ENCODE results near the gene IQSEC3. TPM values are rescaled to one million over a fixed set of nuclear protein-coding genes. Genes with fewer than 3 reads are reported as not detected.

IQSEC3 gene
- total and polyA plus RNA-seq, 2 of the 13 experiments (the other 11 are each of a cell fraction or from before 2014, with no cell fraction given), result not detected

DNA sequence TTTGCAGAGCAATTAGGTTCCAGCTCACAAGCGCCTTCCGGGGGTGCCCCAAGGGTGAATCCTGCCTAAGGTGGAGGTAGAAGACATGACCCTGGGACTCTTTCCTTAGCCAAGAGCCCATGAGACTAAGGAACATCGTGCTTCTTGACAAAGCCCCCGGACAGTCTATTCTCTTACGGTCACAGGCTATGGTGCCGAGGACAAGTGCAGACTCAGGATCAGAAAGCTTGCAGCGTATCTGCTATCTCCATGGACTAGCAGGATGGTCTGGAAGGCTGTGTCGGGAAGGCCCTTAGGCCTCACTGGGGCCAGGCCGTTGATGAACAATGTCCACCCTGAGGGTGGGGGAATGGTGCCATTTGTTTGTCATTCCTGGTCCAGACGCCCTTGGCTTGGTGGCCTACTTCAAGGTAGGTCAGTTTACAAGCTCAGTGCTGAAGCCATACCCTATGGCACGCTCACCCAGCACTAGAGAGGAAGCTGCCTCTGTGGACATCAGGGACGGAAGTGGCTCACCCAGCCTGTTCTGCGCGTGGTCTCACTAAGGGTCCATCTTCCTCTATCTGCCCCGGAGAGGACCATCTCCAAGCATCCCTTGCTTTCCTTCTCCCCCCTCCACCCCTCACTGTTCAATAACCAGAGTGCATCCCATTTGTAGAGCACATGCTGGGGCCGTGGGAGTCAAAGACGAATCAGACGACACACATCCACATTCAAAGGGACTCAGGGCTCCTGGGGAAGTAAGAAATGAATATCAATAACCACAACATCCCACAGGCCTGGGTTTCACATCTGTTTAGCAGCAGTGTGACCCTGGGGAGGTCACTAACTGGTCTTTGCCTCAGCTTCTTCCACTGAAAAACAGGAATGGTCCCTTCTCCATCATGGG lies 45.0 kb upstream of the IQSEC3 start (continued):
- TF ChIP-seq ZNF773 (CRISPR knock-in tag; IDR thresholded peaks at IDR 0.05; ENCODE audit: borderline replicate concordance) (no peak), GATAD1 (CRISPR knock-in tag; IDR thresholded peaks at IDR 0.05) (no peak), ZNF891 (CRISPR knock-in tag; IDR thresholded peaks at IDR 0.05) (0 out of 2 replicates have a peak, but pooled peaks have one; percentile 16), ZNF570 (CRISPR knock-in tag; IDR thresholded peaks at IDR 0.05; ENCODE audit: borderline replicate concordance) (no peak), FOSL2 (CRISPR knock-in tag; IDR thresholded peaks at IDR 0.05) (no peak), FOXC1 (CRISPR knock-in tag; IDR thresholded peaks at IDR 0.05; ENCODE audit: borderline replicate concordance) (no peak), CAMTA2 (CRISPR knock-in tag; IDR thresholded peaks at IDR 0.05; ENCODE audit: borderline replicate concordance) (peak; percentile 72; the same call in 1 of the 2 replicates), KDM5B (CRISPR knock-in tag; IDR thresholded peaks at IDR 0.05; ENCODE audit: borderline replicate concordance) (peak; percentile 51; the same call in 1 of the 2 replicates), ZSCAN30 (CRISPR knock-in tag; IDR thresholded peaks at IDR 0.05) (no peak), ELF3 (CRISPR knock-in tag; IDR thresholded peaks at IDR 0.05) (no peak), RARG (CRISPR knock-in tag; IDR thresholded peaks at IDR 0.05; ENCODE audit: low read depth) (no peak), SATB2 (CRISPR knock-in tag; IDR thresholded peaks at IDR 0.05) (no peak)
- TF ChIP-seq, protein P1, sequence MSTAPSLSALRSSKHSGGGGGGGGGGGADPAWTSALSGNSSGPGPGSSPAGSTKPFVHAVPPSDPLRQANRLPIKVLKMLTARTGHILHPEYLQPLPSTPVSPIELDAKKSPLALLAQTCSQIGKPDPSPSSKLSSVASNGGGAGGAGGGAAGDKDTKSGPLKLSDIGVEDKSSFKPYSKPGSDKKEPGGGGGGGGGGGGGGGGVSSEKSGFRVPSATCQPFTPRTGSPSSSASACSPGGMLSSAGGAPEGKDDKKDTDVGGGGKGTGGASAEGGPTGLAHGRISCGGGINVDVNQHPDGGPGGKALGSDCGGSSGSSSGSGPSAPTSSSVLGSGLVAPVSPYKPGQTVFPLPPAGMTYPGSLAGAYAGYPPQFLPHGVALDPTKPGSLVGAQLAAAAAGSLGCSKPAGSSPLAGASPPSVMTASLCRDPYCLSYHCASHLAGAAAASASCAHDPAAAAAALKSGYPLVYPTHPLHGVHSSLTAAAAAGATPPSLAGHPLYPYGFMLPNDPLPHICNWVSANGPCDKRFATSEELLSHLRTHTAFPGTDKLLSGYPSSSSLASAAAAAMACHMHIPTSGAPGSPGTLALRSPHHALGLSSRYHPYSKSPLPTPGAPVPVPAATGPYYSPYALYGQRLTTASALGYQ (CRISPR knock-in tag; IDR thresholded peaks at IDR 0.05), result no peak
- TF ChIP-seq, protein P2, sequence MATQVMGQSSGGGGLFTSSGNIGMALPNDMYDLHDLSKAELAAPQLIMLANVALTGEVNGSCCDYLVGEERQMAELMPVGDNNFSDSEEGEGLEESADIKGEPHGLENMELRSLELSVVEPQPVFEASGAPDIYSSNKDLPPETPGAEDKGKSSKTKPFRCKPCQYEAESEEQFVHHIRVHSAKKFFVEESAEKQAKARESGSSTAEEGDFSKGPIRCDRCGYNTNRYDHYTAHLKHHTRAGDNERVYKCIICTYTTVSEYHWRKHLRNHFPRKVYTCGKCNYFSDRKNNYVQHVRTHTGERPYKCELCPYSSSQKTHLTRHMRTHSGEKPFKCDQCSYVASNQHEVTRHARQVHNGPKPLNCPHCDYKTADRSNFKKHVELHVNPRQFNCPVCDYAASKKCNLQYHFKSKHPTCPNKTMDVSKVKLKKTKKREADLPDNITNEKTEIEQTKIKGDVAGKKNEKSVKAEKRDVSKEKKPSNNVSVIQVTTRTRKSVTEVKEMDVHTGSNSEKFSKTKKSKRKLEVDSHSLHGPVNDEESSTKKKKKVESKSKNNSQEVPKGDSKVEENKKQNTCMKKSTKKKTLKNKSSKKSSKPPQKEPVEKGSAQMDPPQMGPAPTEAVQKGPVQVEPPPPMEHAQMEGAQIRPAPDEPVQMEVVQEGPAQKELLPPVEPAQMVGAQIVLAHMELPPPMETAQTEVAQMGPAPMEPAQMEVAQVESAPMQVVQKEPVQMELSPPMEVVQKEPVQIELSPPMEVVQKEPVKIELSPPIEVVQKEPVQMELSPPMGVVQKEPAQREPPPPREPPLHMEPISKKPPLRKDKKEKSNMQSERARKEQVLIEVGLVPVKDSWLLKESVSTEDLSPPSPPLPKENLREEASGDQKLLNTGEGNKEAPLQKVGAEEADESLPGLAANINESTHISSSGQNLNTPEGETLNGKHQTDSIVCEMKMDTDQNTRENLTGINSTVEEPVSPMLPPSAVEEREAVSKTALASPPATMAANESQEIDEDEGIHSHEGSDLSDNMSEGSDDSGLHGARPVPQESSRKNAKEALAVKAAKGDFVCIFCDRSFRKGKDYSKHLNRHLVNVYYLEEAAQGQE (IDR thresholded peaks at IDR 0.05; ENCODE audit: borderline replicate concordance in 1 of 2, low read depth in 1 of 2, low read length in 2 of 2), result no peak
- TF ChIP-seq, protein P3, sequence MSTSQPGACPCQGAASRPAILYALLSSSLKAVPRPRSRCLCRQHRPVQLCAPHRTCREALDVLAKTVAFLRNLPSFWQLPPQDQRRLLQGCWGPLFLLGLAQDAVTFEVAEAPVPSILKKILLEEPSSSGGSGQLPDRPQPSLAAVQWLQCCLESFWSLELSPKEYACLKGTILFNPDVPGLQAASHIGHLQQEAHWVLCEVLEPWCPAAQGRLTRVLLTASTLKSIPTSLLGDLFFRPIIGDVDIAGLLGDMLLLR (CRISPR knock-in tag; IDR thresholded peaks at IDR 0.05), result peak; percentile 85
